Measurements from ENCODE around the gene SLC30A5. TPM values are rescaled to one million over a fixed set of nuclear protein-coding genes. Genes with fewer than 3 reads are reported as not detected.

Gene SLC30A5
- polyA plus RNA-seq, 12 donors, result 39.0 to 77.7 (median 55.6) TPM; not detected in 1

GRCh38 chr5:69160651-69161050, 66.8 kb downstream of the SLC30A5 start:
- DNase-seq, result no peak

- peak; percentile 98 for DNase-seq
These were observed 73.1 kb downstream of the SLC30A5 start, which contains the start of gene CCNB1 for GRCh38 chr5:69166686-69167492. TSS of gene CCNB1 (plus strand) at chr5:69167150. CDS start at chr5:69167263, 113 bp downstream.

DNA sequence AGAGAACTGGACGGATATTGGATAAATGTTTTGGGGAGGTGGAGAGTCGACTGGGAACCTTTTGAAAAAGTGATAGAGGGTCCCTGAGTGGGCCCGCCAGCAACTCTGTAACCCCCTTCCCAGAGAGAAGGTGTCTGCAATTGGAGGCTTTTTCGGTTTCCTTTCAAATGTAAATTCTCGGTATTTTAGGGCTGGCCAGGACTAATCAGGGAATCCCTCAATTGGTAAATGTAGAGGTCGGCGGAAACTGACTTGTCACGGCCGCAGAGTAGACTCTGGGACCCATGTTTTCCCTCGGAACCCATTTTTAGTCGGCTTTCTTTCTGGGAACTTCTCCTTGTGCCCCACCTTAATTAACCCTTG, 73.7 kb downstream of the SLC30A5 start:
- no peak for DNase-seq

DNA sequence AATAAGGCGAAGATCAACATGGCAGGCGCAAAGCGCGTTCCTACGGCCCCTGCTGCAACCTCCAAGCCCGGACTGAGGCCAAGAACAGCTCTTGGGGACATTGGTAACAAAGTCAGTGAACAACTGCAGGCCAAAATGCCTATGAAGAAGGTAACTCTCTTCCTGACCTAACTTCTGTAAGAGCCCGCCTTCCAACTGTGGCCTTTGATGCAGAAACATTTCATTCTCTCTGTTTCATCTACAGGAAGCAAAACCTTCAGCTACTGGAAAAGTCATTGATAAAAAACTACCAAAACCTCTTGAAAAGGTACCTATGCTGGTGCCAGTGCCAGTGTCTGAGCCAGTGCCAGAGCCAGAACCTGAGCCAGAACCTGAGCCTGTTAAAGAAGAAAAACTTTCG, 74.1 kb downstream of the SLC30A5 start:
- DNase-seq, result no peak

DNA sequence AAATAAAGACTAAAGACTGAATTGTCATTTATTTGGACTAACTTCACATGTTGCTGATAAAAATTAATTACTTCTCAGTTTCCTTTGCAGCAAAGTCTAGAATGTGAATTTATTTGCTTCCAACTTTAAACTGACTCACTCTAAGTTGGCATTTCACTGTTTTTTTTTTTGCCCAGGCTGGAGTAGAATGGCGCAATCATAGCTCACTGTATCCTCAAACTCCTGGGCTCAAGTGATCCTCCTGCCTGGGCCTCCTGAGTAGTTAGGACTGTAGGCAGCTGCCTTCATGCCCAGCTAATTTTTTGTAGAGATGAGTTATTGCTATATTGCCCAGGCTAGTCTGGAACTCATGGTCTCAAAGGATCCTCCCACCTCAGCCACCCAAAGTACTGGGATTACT, 76.7 kb downstream of the SLC30A5 start:
- no peak for DNase-seq

- DNase-seq, result no peak
These were observed 77.2 kb downstream of the SLC30A5 start for GRCh38 chr5:69170969-69171368.

Other genes starting within 250 kb of the SLC30A5 start
- 10 to 100 TPM in 11 of 12 donors, not detected in 1; 22.7 to 62.5 (median 40.4) TPM for gene CCNB1, start 73.1 kb downstream of the SLC30A5 start, polyA plus RNA-seq (ENCODE audit: insufficient read length in 12 of 12)
- gene CENPH, start 95.6 kb downstream of the SLC30A5 start, polyA plus RNA-seq (ENCODE audit: insufficient read length in 12 of 12), result 10 to 100 TPM in 10 of 12 donors, 1 to 10 TPM in 1, not detected in 1; 8.2 to 27.0 (median 15.2) TPM
- gene CDK7, start 140.9 kb downstream of the SLC30A5 start, polyA plus RNA-seq (ENCODE audit: insufficient read length in 12 of 12), result 10 to 100 TPM in 11 of 12 donors, not detected in 1; 18.7 to 27.8 (median 23.1) TPM
- 10 to 100 TPM in 1 of 12 donors, 1 to 10 TPM in 10, not detected in 1; 2.6 to 11.9 (median 3.9) TPM for gene CCDC125, start 238.8 kb downstream of the SLC30A5 start, polyA plus RNA-seq (ENCODE audit: insufficient read length in 12 of 12)